Measurements from ENCODE around the gene MBD3.

MBD3 gene

DNA sequence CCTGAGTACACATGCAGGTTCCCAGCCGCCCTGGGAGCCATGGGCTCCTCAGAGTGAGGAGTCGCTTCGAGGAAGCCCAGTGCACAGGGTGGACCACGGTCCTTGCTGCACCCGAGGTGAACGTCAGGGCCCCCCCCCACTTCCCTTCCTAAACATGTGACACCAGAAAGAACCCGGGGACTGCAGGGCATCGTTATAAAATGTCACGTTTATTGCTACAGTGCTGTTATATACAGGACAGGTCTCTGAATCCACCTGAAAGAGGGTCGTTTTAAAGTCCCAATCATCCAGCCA is 16.4 kb upstream of the MBD3 start:
- H3K27me3 ChIP-seq (replicated peaks; ENCODE audit: control insufficient read depth, insufficient read depth, low read length), result no peaks in the 10 kb centered on the region
- peaks cover 14% of the 10 kb centered on the region for H3K4me1 ChIP-seq (ENCODE audit: control insufficient read depth, insufficient read depth, low read length)
- peaks cover 30% of the 10 kb centered on the region for H3K36me3 ChIP-seq (ENCODE audit: control insufficient read depth, insufficient read depth, low read length, severe bottlenecking)
- no peak for DNase-seq (ENCODE audit: low read depth)
- H3K4me3 ChIP-seq (ENCODE audit: low read length), result no peak overlapping the region
- H3K9me3 ChIP-seq (ENCODE audit: control insufficient read depth, low read length), result no peaks in the 10 kb centered on the region
- no peak overlapping the region for H3K9ac ChIP-seq (ENCODE audit: low read length)

DNA sequence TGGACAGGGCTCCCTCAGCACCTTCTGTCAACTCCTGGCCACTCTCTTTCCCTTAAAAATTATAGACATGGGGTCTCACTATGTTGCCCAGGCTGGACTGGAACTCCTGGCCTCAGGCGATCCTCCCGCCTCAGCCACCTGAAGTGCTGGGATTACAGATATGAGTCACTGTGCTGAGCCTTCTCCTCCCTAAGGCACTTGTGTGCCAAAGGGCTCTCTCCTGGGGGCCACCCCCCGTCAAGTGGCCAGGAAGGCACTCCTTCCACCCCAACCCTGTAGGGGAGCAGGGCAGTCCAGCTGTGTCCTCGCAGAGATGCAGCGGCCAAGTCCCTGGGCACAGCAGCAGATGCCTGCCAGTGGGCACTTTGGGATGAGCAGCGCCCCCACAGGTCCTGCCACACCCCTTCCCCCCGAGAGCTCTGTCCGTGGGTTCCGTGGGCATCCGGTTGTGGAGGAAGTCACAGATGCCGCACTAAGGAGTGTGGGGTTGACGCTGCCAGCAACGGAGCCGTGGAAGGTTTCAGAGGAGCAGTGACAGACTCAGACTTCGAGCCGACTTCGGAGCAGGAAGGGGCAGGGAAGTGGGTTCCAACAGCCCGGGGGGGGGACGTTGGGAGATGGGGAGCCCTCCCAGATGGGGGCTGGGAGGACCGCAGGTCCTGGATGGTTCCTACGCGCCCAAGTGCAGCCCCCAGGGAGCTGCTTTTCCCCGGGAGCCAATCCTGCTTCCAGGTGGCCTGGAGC is 15.9 kb upstream of the MBD3 start:
- Histone ChIP-seq H3K4me1 (ENCODE audit: control insufficient read depth, insufficient read depth, low read length) (peaks cover 19% of the 10 kb centered on the region), H3K9me3 (ENCODE audit: control insufficient read depth, low read length) (no peaks in the 10 kb centered on the region), H3K9ac (ENCODE audit: low read length) (no peak overlapping the region), H3K4me3 (ENCODE audit: low read length) (no peak overlapping the region), H3K27me3 (replicated peaks; ENCODE audit: control insufficient read depth, insufficient read depth, low read length) (no peaks in the 10 kb centered on the region), H3K36me3 (ENCODE audit: control insufficient read depth, insufficient read depth, low read length, severe bottlenecking) (peaks cover 30% of the 10 kb centered on the region)
- DNase-seq (ENCODE audit: low read depth), result no peak

DNA sequence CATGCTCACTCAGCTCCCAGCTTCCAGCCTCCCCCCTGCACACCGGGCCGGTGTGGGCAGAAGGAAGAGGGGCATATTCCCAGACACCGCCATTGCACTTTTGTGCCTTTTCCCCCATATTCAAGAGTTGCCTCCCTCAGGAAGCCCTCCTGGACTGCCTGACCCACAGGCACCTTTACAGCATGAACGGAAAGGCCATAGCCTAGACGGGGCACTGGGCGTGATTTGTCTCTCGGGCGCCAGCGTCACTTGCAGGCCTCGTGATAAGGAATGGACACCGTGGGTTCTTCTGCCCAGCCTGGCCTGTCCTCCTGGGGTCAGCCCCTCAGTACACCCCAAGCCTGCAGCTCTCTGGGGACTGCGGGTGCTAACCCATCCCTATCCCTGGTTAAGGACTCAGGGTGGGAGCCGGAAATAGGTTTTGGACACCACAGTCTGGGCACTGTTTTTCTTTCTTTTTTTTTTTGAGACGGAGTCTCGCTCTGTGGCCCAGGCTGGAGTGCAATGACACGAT is 13.5 kb upstream of the MBD3 start:
- H3K9me3 ChIP-seq (ENCODE audit: control insufficient read depth, low read length), result no peaks in the 10 kb centered on the region
- peak overlapping the region; percentile 91 for H3K9ac ChIP-seq (ENCODE audit: low read length)
- DNase-seq (ENCODE audit: low read depth), result no peak
- peaks cover 25% of the 10 kb centered on the region for H3K4me1 ChIP-seq (ENCODE audit: control insufficient read depth, insufficient read depth, low read length)
- H3K27me3 ChIP-seq (replicated peaks; ENCODE audit: control insufficient read depth, insufficient read depth, low read length), result no peaks in the 10 kb centered on the region
- peaks cover 17% of the 10 kb centered on the region for H3K36me3 ChIP-seq (ENCODE audit: control insufficient read depth, insufficient read depth, low read length, severe bottlenecking)
- H3K4me3 ChIP-seq (ENCODE audit: low read length), result peak overlapping the region; percentile 86

DNA sequence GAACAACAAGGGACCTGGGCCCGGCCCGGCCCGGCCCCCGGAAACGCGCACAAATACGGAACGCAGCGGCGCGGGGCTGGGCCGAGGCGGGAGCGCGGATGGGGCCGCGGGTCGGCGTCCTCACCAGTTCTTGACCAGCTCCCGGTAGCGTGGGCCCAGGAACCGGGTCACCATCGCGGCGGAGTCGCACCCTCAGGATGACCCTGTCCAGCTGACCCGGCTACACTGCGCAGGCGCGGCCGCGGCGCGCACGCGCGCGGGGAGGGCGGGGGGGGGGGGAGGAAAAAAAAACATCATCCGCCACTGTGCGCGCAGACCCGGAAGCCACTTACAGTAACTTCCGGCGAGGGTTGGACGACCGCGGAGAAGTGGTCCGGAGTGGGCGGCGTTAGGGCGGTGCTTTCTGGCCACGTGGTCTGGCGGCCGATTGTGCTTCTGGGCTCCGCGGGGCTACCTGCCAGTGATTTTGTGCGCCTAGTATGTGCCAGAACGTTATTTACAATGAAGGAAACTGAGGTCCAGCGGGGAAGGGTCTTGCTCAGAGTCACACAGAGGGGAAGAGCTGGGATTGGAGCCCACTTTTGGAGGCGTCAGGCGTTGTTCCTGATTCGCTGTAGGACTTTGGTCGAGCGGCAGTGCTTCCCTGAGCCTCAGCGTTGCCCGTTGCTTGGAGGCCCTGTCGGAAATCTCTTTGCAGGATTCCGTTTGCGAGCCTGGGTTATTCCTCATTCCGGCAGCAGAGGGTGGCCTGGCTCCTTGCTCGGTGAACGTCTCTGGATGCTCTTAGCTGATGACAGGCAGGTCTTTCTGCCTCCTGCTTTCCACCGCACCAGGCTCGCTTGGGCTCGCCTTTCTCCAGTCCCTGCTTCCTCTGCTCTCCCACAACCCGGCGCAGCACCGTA is 12.8 kb upstream of the MBD3 start, which contains the start of gene UQCR11:
TSS of gene UQCR11 (minus strand) at position 227 of the 902 bp plus-strand sequence. CDS start at position 174, 53 bp downstream.
- Histone ChIP-seq H3K36me3 (ENCODE audit: control insufficient read depth, insufficient read depth, low read length, severe bottlenecking) (peaks cover 13% of the 10 kb centered on the region), H3K27me3 (replicated peaks; ENCODE audit: control insufficient read depth, insufficient read depth, low read length) (no peaks in the 10 kb centered on the region), H3K4me3 (ENCODE audit: low read length) (peak within 1 kb of the TSS; percentile 86), H3K9me3 (ENCODE audit: control insufficient read depth, low read length) (no peaks in the 10 kb centered on the region), H3K9ac (ENCODE audit: low read length) (peak within 1 kb of the TSS; percentile 91), H3K4me1 (ENCODE audit: control insufficient read depth, insufficient read depth, low read length) (peaks cover 25% of the 10 kb centered on the region)
- DNase-seq (ENCODE audit: low read depth), result peak; percentile 97

DNA sequence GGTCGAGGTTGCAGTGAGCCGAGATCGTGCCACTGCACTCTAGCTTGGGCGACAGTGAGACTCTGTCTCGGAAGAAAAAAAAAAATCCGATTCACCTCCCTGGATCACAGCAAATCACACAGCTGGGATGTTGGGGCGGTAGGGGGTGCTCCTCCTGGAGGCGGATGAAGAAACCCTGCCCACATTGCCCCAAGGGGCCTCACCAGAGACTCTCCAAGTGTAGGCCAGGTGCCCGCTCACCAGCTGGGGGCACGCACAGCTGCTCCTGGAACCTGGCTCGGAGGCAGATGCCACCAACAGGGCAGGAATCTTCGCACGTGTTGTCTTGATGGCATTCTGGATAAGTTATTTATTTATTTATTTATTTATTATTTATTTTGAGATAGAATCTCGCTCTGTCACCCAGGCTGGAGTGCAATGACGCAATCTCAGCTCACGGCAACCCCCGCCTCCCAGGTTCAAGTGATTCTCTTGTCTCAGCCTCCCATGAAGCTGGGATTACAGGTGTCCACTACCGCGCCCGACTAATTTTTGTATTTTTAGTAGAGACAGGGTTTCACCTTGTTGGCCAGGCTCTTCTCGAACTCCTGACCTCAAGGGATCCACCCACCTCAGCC is 9.5 kb upstream of the MBD3 start:
- no peak for DNase-seq (ENCODE audit: low read depth)
- Histone ChIP-seq H3K4me3 (ENCODE audit: low read length) (no peak overlapping the region), H3K36me3 (ENCODE audit: control insufficient read depth, insufficient read depth, low read length, severe bottlenecking) (peaks cover 26% of the 10 kb centered on the region), H3K9me3 (ENCODE audit: control insufficient read depth, low read length) (no peaks in the 10 kb centered on the region), H3K27me3 (replicated peaks; ENCODE audit: control insufficient read depth, insufficient read depth, low read length) (no peaks in the 10 kb centered on the region), H3K9ac (ENCODE audit: low read length) (no peak overlapping the region), H3K4me1 (ENCODE audit: control insufficient read depth, insufficient read depth, low read length) (peaks cover 24% of the 10 kb centered on the region)

DNA sequence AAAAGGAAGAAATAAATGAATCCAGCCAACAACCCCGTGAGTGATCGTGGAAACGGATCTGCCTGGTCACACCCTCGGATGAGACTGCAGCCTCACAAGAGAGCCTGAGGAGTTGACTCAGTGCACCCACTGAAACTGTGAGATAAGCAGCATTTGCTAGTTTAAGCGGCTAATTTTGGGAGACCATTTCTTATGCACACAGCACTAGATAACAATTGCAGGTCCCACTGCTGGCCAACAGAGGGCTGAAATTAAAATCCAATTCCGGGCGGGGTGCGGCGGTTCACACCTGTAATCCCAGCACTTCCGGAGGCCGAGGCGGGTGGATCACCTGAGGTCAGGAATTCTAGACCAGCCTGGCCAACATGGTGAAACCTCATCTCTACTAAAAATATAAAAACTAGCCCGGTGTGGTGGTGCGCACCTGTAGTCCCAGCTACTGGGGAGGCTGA is 9.0 kb upstream of the MBD3 start:
- no peak overlapping the region for H3K4me3 ChIP-seq (ENCODE audit: low read length)
- no peak for DNase-seq (ENCODE audit: low read depth)
- peaks cover 30% of the 10 kb centered on the region for H3K4me1 ChIP-seq (ENCODE audit: control insufficient read depth, insufficient read depth, low read length)
- peaks cover 31% of the 10 kb centered on the region for H3K36me3 ChIP-seq (ENCODE audit: control insufficient read depth, insufficient read depth, low read length, severe bottlenecking)
- no peak overlapping the region for H3K9ac ChIP-seq (ENCODE audit: low read length)
- no peaks in the 10 kb centered on the region for H3K27me3 ChIP-seq (replicated peaks; ENCODE audit: control insufficient read depth, insufficient read depth, low read length)
- H3K9me3 ChIP-seq (ENCODE audit: control insufficient read depth, low read length), result no peaks in the 10 kb centered on the region

DNA sequence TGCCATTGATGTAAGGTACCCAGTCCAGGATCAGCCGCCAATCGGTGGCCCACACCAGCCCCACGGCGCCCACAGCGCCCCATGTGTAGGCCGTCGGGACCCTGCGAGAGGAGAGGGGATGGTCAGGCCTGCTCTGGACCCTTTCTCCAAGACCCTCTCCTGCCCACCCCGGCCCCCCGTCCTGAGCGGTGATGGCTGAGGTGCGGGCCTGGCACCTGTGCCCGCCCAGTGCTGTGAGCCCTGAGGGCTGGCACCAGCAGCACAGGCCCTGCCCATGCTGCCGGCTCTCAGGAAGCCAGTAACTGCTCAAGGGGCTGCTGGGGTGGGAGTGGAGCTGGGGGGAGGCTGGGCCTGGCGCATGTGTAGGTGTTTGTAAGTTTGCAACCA is 6.8 kb upstream of the MBD3 start:
- Histone ChIP-seq H3K9me3 (ENCODE audit: control insufficient read depth, low read length) (no peaks in the 10 kb centered on the region), H3K9ac (ENCODE audit: low read length) (no peak overlapping the region), H3K4me1 (ENCODE audit: control insufficient read depth, insufficient read depth, low read length) (peaks cover 28% of the 10 kb centered on the region), H3K4me3 (ENCODE audit: low read length) (no peak overlapping the region), H3K36me3 (ENCODE audit: control insufficient read depth, insufficient read depth, low read length, severe bottlenecking) (peaks cover 41% of the 10 kb centered on the region), H3K27me3 (replicated peaks; ENCODE audit: control insufficient read depth, insufficient read depth, low read length) (no peaks in the 10 kb centered on the region)
- no peak for DNase-seq (ENCODE audit: low read depth)

DNA sequence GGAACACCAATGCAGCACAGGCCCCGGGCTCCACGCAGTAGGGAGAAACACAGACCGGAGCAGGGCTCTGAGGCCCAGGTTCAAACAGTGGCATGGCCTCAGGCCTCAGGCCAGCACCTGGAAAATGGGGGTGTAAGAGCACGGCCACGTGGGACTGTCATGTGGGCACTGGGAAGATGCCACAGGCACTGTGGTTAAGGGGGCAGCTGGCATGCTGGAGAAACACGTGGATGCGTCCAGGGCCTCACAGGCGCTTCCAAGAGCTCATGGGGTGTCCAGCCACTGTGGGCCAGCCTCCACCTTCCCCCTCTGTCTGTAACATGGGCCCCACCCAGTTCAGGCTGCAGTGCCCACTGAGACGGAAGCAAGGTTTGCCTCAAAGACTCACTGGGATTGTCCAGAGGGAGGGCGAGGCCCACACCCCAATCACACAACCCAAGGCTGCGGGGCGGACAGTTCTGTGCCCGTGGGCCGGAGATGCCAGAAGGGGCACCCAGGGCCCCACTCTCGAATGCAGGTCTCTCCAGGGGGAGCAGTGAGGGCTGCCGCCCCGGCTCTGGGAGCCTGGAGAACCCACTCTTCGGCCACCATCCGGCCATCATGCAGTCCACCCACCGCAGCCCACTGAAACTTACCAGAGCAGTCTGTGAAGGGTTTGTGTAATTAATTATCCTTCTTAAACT is 6.3 kb upstream of the MBD3 start:
- H3K9ac ChIP-seq (ENCODE audit: low read length), result no peak overlapping the region
- H3K4me1 ChIP-seq (ENCODE audit: control insufficient read depth, insufficient read depth, low read length), result peaks cover 23% of the 10 kb centered on the region
- peaks cover 41% of the 10 kb centered on the region for H3K36me3 ChIP-seq (ENCODE audit: control insufficient read depth, insufficient read depth, low read length, severe bottlenecking)
- H3K27me3 ChIP-seq (replicated peaks; ENCODE audit: control insufficient read depth, insufficient read depth, low read length), result no peaks in the 10 kb centered on the region
- no peaks in the 10 kb centered on the region for H3K9me3 ChIP-seq (ENCODE audit: control insufficient read depth, low read length)
- DNase-seq (ENCODE audit: low read depth), result no peak
- H3K4me3 ChIP-seq (ENCODE audit: low read length), result no peak overlapping the region

DNA sequence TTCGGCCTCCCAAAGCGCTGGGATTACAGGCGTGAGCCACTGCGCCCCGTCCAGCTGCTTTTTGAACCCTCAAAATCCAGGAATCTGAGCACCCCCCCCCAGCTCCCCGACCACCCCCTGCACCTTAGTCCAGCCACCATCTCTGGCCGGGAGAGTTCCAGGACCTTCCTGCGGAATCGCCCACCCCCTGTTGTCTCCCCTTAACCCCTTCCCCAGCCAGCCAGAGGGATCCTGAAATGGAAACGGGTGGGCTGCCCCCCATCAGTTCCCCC is 772 bp upstream of the MBD3 start:
- Histone ChIP-seq H3K4me1 (ENCODE audit: control insufficient read depth, insufficient read depth, low read length) (peaks cover 37% of the 10 kb centered on the region), H3K9ac (ENCODE audit: low read length) (peak overlapping the region; percentile 92), H3K9me3 (ENCODE audit: control insufficient read depth, low read length) (no peaks in the 10 kb centered on the region), H3K27me3 (replicated peaks; ENCODE audit: control insufficient read depth, insufficient read depth, low read length) (no peaks in the 10 kb centered on the region), H3K4me3 (ENCODE audit: low read length) (peak overlapping the region; percentile 89), H3K36me3 (ENCODE audit: control insufficient read depth, insufficient read depth, low read length, severe bottlenecking) (peaks cover 25% of the 10 kb centered on the region)
- DNase-seq (ENCODE audit: low read depth), result no peak

DNA sequence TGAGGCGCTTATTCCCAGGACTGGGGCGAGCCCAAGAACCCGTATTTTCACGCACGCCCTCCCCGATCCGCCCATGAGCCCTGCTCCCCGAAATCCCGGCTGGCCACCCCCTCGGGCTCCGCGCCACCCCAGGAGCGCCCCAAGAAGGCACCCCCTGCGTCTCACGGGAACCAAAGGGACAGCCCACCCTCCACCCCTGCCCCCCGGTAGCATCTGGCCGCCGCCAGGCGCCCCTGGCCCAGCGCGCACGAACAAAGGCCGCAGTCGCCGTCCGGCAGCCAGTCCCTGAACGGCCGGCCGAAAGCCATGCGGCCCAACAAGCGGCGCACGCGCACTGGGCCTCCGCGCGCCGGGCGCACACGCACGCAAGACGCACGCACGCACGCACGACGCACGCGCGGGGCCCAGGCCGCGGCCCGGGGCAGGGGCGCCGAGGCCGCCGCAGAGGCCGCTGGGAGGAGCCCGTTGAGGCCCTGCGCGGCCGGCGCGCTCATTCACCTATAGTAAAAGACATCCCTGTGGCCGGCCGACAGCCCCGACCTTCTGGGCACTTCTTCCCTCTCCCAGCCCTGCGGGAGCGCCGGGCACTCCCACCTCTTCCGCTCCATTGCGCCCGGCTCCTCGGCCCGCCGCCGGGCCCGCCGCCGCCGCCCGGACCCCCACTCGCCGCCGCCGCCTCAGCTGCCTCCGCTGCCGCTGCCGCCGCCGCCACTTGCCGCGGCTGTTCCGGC is 476 bp downstream of the MBD3 start:
- Histone ChIP-seq H3K36me3 (ENCODE audit: control insufficient read depth, insufficient read depth, low read length, severe bottlenecking) (peaks cover 15% of the 10 kb centered on the region), H3K9me3 (ENCODE audit: control insufficient read depth, low read length) (no peaks in the 10 kb centered on the region), H3K27me3 (replicated peaks; ENCODE audit: control insufficient read depth, insufficient read depth, low read length) (no peaks in the 10 kb centered on the region), H3K4me3 (ENCODE audit: low read length) (peak overlapping the region; percentile 97), H3K9ac (ENCODE audit: low read length) (peak overlapping the region; percentile 99), H3K4me1 (ENCODE audit: control insufficient read depth, insufficient read depth, low read length) (peaks cover 35% of the 10 kb centered on the region)
- peak; percentile 98 for DNase-seq (ENCODE audit: low read depth)
